Measurements from ENCODE around the gene CTDSPL. TPM values are rescaled to one million over a fixed set of nuclear protein-coding genes. Genes with fewer than 3 reads are reported as not detected.

Gene CTDSPL
- total and polyA plus RNA-seq, 10 of the 15 experiments (the other 5 are each of a cell fraction or from before 2014, with no cell fraction given) = 0.05 to 0.51 (median 0.18) TPM; not detected in 6

DNA sequence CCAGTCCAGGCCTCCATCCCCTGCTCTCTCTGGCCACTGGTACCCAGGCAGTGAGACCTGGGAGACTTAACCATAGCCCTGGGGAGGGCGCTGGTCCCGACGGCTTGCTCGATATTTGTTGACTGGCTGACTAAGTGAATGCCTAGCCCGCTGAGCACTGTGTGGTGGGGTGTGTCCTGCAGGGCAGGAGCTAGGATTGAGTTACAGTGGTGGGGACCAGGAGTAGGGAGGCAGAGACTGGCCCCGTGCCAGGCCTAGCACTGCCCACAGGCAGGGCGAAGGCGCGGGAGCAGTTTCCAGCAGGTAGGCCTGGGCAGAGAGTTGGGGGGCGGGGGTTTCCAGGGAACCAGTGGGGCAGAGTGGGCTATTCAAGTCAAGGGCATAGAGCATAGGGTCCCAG, 128.8 kb downstream of the CTDSPL start, which contains the start of gene VILL:
TSS of gene VILL (plus strand) at position 260 of the 400 bp plus-strand sequence. CDS start 2,887 bp downstream, outside the sequence.
- DNase-seq (ENCODE audit: low read depth, low spot score) (no peak), FAIRE-seq (no peak), ATAC-seq (no peak)
- Histone ChIP-seq H3K4me2 (ENCODE audit: control insufficient read depth, insufficient read depth) (no peak within 1 kb of the TSS), H3K4me1 (ENCODE audit: control insufficient read depth, insufficient read depth, low read length) (peaks cover 6% of the 10 kb centered on the region), H3K36me3 (ENCODE audit: control insufficient read depth in 2 of 2, insufficient read depth in 2 of 2, low read length in 1 of 2) (no peaks in the 10 kb centered on the region), H3K79me2 (ENCODE audit: control insufficient read depth, insufficient read depth, low read length) (no peaks in the 10 kb centered on the region; the same call in 1 of the 2 replicates), H3K27ac (ENCODE audit: control insufficient read depth, insufficient read depth) (no peak within 1 kb of the TSS), H2AFZ (ENCODE audit: control insufficient read depth, low read depth, low read length) (no peak within 1 kb of the TSS), H4K20me1 (ENCODE audit: control insufficient read depth, insufficient read depth) (no peaks in the 10 kb centered on the region), H3K4me3 (no peak within 1 kb of the TSS), H3K9ac (ENCODE audit: control insufficient read depth, insufficient read depth, low read length) (no peak within 1 kb of the TSS), H3K27me3 (replicated peaks in 1 of 2; ENCODE audit: control insufficient read depth in 2 of 2, insufficient read depth in 2 of 2, low read length in 1 of 2) (no peaks in the 10 kb centered on the region), H3K9me3 (replicated peaks; ENCODE audit: control insufficient read depth, insufficient read depth, low read length) (no peaks in the 10 kb centered on the region)
- ChIA-PET CTCF (no interaction called here), SMC1A (ENCODE audit: uncharacterized antibody, unreplicated experiment) (no interaction called here), POLR2A (no interaction called here), RAD21 (ENCODE audit: unreplicated experiment) (no interaction called here)
- no TSS peak for BruUV-seq (replicated peaks)
- in situ Hi-C loops (cut with MboI) = no loop called here
- WGBS (ENCODE audit: insufficient coverage, insufficient replicate concordance, low lambda C conversion rate, missing lambda C conversion rate) = 49% methylated on average over 10 of the region's 10 CpGs
- TF ChIP-seq FOXK2 (IDR thresholded peaks at IDR 0.05) (no peak), SMC3 (IDR thresholded peaks at IDR 0.05; ENCODE audit: borderline replicate concordance, low read length) (no peak), MTA3 (IDR thresholded peaks at IDR 0.05; ENCODE audit: borderline replicate concordance, low read length) (no peak), MTA2 (IDR thresholded peaks at IDR 0.05; ENCODE audit: low read depth) (no peak), BMI1 (IDR thresholded peaks at IDR 0.05; ENCODE audit: borderline replicate concordance) (no peak), SREBF1 (IDR thresholded peaks at IDR 0.05; ENCODE audit: low read length) (no peak), MEF2A (IDR thresholded peaks at IDR 0.05; ENCODE audit: insufficient read depth, low read depth, low read length) (no peak), TCF12 (IDR thresholded peaks at IDR 0.05; ENCODE audit: low read depth, low read length) (no peak), MEF2B (IDR thresholded peaks at IDR 0.05; ENCODE audit: partially characterized antibody, poor library complexity, severe bottlenecking) (no peak), JUNB (IDR thresholded peaks at IDR 0.05) (no peak)
- TF ChIP-seq, protein P1, sequence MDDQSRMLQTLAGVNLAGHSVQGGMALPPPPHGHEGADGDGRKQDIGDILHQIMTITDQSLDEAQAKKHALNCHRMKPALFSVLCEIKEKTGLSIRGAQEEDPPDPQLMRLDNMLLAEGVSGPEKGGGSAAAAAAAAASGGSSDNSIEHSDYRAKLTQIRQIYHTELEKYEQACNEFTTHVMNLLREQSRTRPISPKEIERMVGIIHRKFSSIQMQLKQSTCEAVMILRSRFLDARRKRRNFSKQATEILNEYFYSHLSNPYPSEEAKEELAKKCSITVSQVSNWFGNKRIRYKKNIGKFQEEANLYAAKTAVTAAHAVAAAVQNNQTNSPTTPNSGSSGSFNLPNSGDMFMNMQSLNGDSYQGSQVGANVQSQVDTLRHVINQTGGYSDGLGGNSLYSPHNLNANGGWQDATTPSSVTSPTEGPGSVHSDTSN (IDR thresholded peaks at IDR 0.05; ENCODE audit: insufficient replicate concordance, low read depth, low read length) = no peak
- TF ChIP-seq, protein P2, sequence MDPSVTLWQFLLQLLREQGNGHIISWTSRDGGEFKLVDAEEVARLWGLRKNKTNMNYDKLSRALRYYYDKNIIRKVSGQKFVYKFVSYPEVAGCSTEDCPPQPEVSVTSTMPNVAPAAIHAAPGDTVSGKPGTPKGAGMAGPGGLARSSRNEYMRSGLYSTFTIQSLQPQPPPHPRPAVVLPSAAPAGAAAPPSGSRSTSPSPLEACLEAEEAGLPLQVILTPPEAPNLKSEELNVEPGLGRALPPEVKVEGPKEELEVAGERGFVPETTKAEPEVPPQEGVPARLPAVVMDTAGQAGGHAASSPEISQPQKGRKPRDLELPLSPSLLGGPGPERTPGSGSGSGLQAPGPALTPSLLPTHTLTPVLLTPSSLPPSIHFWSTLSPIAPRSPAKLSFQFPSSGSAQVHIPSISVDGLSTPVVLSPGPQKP (IDR thresholded peaks at IDR 0.05; ENCODE audit: low read depth, low read length) = no peak
- intact Hi-C loops (cut with micrococcal nuclease; ENCODE audit: unreplicated experiment) = no loop called here

All from GM12878 (cell line).